Suprapubic skin (tissue), 3 donors: ENCODE data around the gene MAPK8IP2.

Source experiments
- CTCF ChIP-seq, 2 donors: fragments of 200-600 bp in 1 of 2; fragments of 450-650 bp in 1 of 2; sonication (generic) in 1 of 2; IDR thresholded peaks; one replicate each; pipeline ENCODE4 v1.5.1; 2016 to 2019; ENCODE audit warnings: antibody characterized with exemption in 2 of 2, mild to moderate bottlenecking in 1 of 2, moderate library complexity in 1 of 2
- POLR2AphosphoS5 ChIP-seq, 3 donors: sonication (generic); formaldehyde crosslinking; IDR thresholded peaks; one replicate each; pipeline ENCODE4 v1.6.1; 2017; ENCODE audit warnings: antibody characterized with exemption in 3 of 3

- TF ChIP-seq CTCF (IDR thresholded peaks at IDR 0.05) (no peak), POLR2AphosphoS5 (IDR thresholded peaks at IDR 0.05) (no peak)
These were observed 23.5 kb upstream of the MAPK8IP2 start for GRCh38 chr22:50576806-50577696.
